Effector memory CD4-positive, alpha-beta T cell (primary cell): Measurements from ENCODE around the gene TDP1.

Source experiments
- DNase-seq, 3 donors: peaks; one replicate each; pipeline ENCODE4 v3.0.0-alpha.2; 2020
- H3K27ac ChIP-seq: 2 replicates; pipeline ENCODE4 v1.7.0; 2013; ENCODE audit warnings: mild to moderate bottlenecking, low read length, moderate library complexity; ENCODE audit not compliant: insufficient read depth, poor library complexity, severe bottlenecking
- H3K27me3 ChIP-seq: replicated peaks from 2 replicates; pipeline ENCODE4 v1.7.0; 2013; ENCODE audit warnings: mild to moderate bottlenecking, low read length; ENCODE audit not compliant: insufficient read depth, control insufficient read depth, poor library complexity, severe bottlenecking
- H3K36me3 ChIP-seq: 2 replicates; pipeline ENCODE4 v1.7.0; 2013; ENCODE audit warnings: mild to moderate bottlenecking, low read length, moderate library complexity; ENCODE audit not compliant: control insufficient read depth, insufficient read depth
- H3K4me1 ChIP-seq: 2 replicates; pipeline ENCODE4 v1.7.0; 2013; ENCODE audit warnings: low read length, mild to moderate bottlenecking; ENCODE audit not compliant: control insufficient read depth, insufficient read depth, poor library complexity, severe bottlenecking
- H3K4me3 ChIP-seq: 2 replicates; pipeline ENCODE4 v1.7.0; 2013; ENCODE audit warnings: low read length, low read depth, mild to moderate bottlenecking; ENCODE audit not compliant: insufficient read depth, poor library complexity, severe bottlenecking
- H3K9me3 ChIP-seq: 2 replicates; pipeline ENCODE4 v1.7.0; 2013; ENCODE audit warnings: mild to moderate bottlenecking, low read length, moderate library complexity; ENCODE audit not compliant: control insufficient read depth

Gene TDP1

GRCh38 chr14:89957791-89958190 lies 2.1 kb downstream of the TDP1 start:
- Histone ChIP-seq H3K9me3 (no peaks in the 10 kb centered on the region), H3K36me3 (peaks cover 5% of the 10 kb centered on the region), H3K4me1 (peaks cover 33% of the 10 kb centered on the region), H3K27me3 (no peaks in the 10 kb centered on the region), H3K27ac (no peak overlapping the region), H3K4me3 (no peak overlapping the region)
- DNase-seq, result no peak

DNA sequence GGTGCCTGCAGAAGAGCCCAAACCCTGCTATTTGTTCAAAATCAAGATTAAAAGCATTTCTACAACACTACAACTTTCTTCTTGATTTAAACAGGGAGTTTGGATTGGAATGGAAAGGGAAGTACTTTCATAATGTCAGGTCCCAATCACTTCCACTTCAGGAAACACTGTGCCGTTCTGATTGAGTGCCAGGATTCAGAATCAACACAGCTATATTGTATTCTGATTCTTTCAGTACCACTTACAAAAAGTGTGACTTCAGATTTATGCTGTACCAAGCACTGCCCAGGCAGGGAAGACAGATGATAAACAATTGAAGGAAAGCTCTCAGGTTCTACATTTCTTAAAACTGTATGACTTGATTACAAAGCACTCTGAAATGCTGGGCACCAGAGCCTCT lies 3.2 kb downstream of the TDP1 start:
- H3K9me3 ChIP-seq, result no peaks in the 10 kb centered on the region
- no peak for DNase-seq
- peaks cover 14% of the 10 kb centered on the region for H3K36me3 ChIP-seq
- no peak overlapping the region for H3K27ac ChIP-seq
- no peaks in the 10 kb centered on the region for H3K27me3 ChIP-seq
- H3K4me3 ChIP-seq, result no peak overlapping the region
- H3K4me1 ChIP-seq, result peaks cover 33% of the 10 kb centered on the region

DNA sequence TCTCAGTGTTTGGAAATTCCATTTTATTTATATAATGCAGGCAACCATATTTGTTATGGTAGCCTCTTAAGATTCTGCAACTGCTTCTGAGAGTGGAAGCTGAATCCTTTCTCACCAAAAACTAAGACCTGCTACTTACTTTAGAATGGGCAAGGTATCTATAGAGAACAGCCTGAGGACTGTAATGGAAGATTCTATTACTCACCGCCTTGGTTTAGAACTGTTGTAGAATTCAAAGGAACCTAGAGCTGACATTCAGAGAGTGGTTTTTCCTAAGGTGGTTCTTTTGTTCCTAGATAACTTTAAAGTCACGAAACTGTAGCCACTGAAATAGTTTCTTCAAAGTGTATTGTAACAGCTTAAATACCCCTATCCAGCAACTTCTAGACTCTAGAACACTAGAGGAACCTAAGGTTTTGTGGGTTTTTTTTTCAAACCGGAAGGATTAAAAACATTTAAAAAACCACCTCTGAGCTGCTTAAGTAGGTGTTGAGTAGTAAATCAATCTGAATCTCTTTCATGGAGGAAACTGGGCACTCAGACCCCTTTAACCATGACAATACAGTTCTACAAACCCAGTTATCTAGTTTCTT lies 4.2 kb downstream of the TDP1 start:
- Histone ChIP-seq H3K4me1 (peaks cover 33% of the 10 kb centered on the region), H3K36me3 (peaks cover 22% of the 10 kb centered on the region), H3K27me3 (no peaks in the 10 kb centered on the region), H3K9me3 (no peaks in the 10 kb centered on the region), H3K27ac (peak overlapping the region; percentile 22), H3K4me3 (no peak overlapping the region)
- DNase-seq, result no peak

GRCh38 chr14:89960914-89961313 lies 5.2 kb downstream of the TDP1 start:
- H3K27ac ChIP-seq, result no peak overlapping the region
- H3K36me3 ChIP-seq, result peaks cover 22% of the 10 kb centered on the region
- peaks cover 33% of the 10 kb centered on the region for H3K4me1 ChIP-seq
- no peaks in the 10 kb centered on the region for H3K27me3 ChIP-seq
- no peak overlapping the region for H3K4me3 ChIP-seq
- no peaks in the 10 kb centered on the region for H3K9me3 ChIP-seq
- no peak for DNase-seq

DNA sequence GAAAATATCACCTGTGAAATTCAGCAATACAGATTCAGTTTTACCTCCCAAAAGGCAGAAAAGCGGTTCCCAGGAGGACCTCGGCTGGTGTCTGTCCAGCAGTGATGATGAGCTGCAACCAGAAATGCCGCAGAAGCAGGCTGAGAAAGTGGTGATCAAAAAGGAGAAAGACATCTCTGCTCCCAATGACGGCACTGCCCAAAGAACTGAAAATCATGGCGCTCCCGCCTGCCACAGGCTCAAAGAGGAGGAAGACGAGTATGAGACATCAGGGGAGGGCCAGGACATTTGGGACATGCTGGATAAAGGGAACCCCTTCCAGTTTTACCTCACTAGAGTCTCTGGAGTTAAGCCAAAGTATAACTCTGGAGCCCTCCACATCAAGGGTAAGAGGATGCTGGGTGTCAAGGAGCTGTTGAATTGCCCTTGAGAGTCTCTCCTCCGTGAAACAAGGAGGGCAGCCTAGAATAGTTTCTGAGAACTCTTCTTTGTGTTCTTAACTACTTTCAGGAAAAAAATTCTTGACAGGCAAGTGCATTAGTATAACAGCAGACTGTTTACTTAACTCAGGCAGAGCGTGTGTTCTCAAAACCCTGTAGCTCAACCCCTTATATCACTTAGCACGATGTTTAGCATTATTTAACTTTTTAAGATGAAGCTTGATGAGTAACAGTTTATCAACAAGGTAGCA lies 7.7 kb downstream of the TDP1 start:
- no peak overlapping the region for H3K4me3 ChIP-seq

DNA sequence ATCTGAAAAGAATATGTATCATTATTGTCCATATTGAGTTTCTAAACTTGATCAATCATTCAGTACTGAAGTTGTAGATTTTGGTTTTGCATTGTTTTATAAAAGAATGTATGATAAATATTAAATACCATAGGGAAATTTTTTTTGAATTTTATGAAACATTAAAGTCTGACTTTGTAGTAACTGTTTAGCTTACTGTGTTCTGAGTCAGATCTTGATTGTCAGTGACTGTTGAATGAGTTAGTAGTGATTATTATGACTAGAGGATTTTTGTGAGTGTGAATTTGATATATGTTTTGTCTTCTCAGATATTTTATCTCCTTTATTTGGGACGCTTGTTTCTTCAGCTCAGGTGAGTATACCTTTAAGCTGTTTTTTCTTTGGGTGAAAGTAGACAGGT lies 10.1 kb downstream of the TDP1 start:
- Histone ChIP-seq H3K4me3 (no peak overlapping the region), H3K4me1 (peaks cover 1% of the 10 kb centered on the region), H3K36me3 (peaks cover 34% of the 10 kb centered on the region), H3K27me3 (no peaks in the 10 kb centered on the region), H3K27ac (no peak overlapping the region), H3K9me3 (no peaks in the 10 kb centered on the region)
- DNase-seq, result no peak

More for the DNA sequence above, 7.7 kb downstream of the TDP1 start:
- no peak for DNase-seq
- H3K27ac ChIP-seq, result no peak overlapping the region
- no peaks in the 10 kb centered on the region for H3K27me3 ChIP-seq
- H3K36me3 ChIP-seq, result peaks cover 25% of the 10 kb centered on the region
- no peaks in the 10 kb centered on the region for H3K9me3 ChIP-seq
- H3K4me1 ChIP-seq, result peaks cover 19% of the 10 kb centered on the region

DNA sequence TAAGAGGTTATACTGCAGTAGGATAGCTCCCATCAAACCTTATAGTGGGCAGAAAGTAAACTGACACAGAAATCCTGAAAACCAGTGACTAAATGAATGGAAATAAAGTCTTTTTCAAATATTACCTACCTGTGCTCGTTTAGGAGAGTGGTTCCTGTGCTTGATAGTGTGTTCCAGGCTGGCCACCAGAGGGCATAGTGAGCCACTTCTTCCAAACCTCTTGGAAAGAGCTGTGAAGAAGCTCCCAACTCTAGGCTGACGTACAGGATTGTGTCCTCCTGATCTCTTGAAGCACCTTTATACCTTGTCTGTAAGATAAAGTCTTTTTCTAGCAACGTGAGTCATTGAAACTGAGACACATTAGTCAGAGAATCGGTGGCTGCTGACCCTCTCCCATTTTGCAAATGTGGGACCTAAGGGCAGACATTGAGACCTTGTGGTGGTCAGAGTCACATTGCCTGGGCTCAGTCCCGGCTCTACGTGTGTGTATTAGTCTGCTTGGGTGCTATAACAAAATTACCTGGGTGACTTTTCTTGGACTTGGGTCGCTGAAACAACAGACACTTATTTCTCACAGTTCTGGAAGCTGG lies 17.6 kb downstream of the TDP1 start:
- Histone ChIP-seq H3K27ac (no peak overlapping the region), H3K4me1 (no peaks in the 10 kb centered on the region), H3K9me3 (no peaks in the 10 kb centered on the region), H3K36me3 (peaks cover 58% of the 10 kb centered on the region), H3K4me3 (no peak overlapping the region), H3K27me3 (no peaks in the 10 kb centered on the region)
- DNase-seq, result peak in 2 of 3 donors; percentile 6 to 21

GRCh38 chr14:89977668-89978067 lies 21.9 kb downstream of the TDP1 start:
- H3K27ac ChIP-seq, result no peak overlapping the region
- no peaks in the 10 kb centered on the region for H3K27me3 ChIP-seq
- no peaks in the 10 kb centered on the region for H3K4me1 ChIP-seq
- H3K4me3 ChIP-seq, result no peak overlapping the region
- DNase-seq, result no peak
- no peaks in the 10 kb centered on the region for H3K9me3 ChIP-seq
- peaks cover 64% of the 10 kb centered on the region for H3K36me3 ChIP-seq

- H3K27me3 ChIP-seq, result no peaks in the 10 kb centered on the region
- no peak for DNase-seq
- no peak overlapping the region for H3K27ac ChIP-seq
- H3K36me3 ChIP-seq, result peaks cover 73% of the 10 kb centered on the region
- no peaks in the 10 kb centered on the region for H3K9me3 ChIP-seq
- H3K4me3 ChIP-seq, result no peak overlapping the region
- no peaks in the 10 kb centered on the region for H3K4me1 ChIP-seq
Measured at GRCh38 chr14:89978656-89979055, 22.9 kb downstream of the TDP1 start.

GRCh38 chr14:89983375-89983774 lies 27.6 kb downstream of the TDP1 start:
- DNase-seq, result no peak
- H3K36me3 ChIP-seq, result peaks cover 74% of the 10 kb centered on the region
- no peaks in the 10 kb centered on the region for H3K27me3 ChIP-seq
- H3K9me3 ChIP-seq, result no peaks in the 10 kb centered on the region
- no peak overlapping the region for H3K4me3 ChIP-seq
- no peaks in the 10 kb centered on the region for H3K4me1 ChIP-seq
- H3K27ac ChIP-seq, result no peak overlapping the region
